ENCODE results near the gene FAM171A1.

DNA sequence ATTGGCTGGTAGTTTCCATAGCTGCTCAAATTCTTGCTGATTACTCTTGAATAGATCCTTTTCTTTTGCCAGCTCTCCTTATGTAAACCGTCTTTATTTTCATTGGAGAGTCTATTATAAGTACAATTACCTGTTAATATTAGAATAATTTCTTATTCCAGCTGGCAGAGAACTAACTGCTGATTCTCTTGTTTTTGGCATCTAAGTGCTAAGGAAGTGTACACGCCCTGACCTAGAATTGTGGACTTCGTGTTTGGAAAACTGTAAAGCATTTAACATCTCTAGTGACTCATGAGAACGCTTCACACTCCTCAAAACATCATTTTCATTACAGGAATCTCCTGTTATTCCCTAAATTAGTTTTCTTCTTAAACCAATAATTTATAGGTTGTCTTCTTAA, 39.9 kb upstream of the FAM171A1 start:
- TF ChIP-seq, protein P1, sequence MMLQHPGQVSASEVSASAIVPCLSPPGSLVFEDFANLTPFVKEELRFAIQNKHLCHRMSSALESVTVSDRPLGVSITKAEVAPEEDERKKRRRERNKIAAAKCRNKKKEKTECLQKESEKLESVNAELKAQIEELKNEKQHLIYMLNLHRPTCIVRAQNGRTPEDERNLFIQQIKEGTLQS (CRISPR knock-in tag; IDR thresholded peaks at IDR 0.05): no peak
- TF ChIP-seq RFX5 (IDR thresholded peaks at IDR 0.05; ENCODE audit: low read depth, low read length) (no peak), EZH2 (conservative IDR thresholded peaks at IDR 0.05; ENCODE audit: low read depth, low read length) (no peak), HNRNPH1 (optimal IDR thresholded peaks at IDR 0.05; ENCODE audit: low read depth, low read length) (no peak), THYN1 (CRISPR knock-in tag; IDR thresholded peaks at IDR 0.05; ENCODE audit: borderline replicate concordance, low read depth) (no peak), ZNF207 (IDR thresholded peaks at IDR 0.05; ENCODE audit: borderline replicate concordance) (no peak), FOXK1 (CRISPR knock-in tag; IDR thresholded peaks at IDR 0.05; ENCODE audit: borderline replicate concordance, low read depth) (no peak)
- TF ChIP-seq, protein P2, sequence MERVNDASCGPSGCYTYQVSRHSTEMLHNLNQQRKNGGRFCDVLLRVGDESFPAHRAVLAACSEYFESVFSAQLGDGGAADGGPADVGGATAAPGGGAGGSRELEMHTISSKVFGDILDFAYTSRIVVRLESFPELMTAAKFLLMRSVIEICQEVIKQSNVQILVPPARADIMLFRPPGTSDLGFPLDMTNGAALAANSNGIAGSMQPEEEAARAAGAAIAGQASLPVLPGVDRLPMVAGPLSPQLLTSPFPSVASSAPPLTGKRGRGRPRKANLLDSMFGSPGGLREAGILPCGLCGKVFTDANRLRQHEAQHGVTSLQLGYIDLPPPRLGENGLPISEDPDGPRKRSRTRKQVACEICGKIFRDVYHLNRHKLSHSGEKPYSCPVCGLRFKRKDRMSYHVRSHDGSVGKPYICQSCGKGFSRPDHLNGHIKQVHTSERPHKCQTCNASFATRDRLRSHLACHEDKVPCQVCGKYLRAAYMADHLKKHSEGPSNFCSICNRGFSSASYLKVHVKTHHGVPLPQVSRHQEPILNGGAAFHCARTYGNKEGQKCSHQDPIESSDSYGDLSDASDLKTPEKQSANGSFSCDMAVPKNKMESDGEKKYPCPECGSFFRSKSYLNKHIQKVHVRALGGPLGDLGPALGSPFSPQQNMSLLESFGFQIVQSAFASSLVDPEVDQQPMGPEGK (CRISPR knock-in tag; IDR thresholded peaks at IDR 0.05): no peak
- TF ChIP-seq, protein P3, sequence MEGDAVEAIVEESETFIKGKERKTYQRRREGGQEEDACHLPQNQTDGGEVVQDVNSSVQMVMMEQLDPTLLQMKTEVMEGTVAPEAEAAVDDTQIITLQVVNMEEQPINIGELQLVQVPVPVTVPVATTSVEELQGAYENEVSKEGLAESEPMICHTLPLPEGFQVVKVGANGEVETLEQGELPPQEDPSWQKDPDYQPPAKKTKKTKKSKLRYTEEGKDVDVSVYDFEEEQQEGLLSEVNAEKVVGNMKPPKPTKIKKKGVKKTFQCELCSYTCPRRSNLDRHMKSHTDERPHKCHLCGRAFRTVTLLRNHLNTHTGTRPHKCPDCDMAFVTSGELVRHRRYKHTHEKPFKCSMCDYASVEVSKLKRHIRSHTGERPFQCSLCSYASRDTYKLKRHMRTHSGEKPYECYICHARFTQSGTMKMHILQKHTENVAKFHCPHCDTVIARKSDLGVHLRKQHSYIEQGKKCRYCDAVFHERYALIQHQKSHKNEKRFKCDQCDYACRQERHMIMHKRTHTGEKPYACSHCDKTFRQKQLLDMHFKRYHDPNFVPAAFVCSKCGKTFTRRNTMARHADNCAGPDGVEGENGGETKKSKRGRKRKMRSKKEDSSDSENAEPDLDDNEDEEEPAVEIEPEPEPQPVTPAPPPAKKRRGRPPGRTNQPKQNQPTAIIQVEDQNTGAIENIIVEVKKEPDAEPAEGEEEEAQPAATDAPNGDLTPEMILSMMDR (CRISPR knock-in tag; IDR thresholded peaks at IDR 0.05): no peak
